Kidney epithelial cell (primary cell): ENCODE results near the gene ECHDC3. TPM values are rescaled to one million over a fixed set of nuclear protein-coding genes. Genes with fewer than 3 reads are reported as not detected.
A peak's percentile ranks its signal among the peaks of the same experiment; 100 is the strongest.

ENCODE experiments used
- DNase-seq: peaks from one replicate; pipeline ENCODE4 v3.0.0-alpha.2; 2010; ENCODE audit warnings: low read depth
- H3K27me3 ChIP-seq: 2 replicates; pipeline ENCODE4 v1.6.0; 2011; ENCODE audit warnings: low read length; ENCODE audit not compliant: control insufficient read depth, insufficient read depth
- H3K36me3 ChIP-seq: 2 replicates; pipeline ENCODE4 v1.5.1; 2011; ENCODE audit warnings: low read length; ENCODE audit not compliant: control insufficient read depth, insufficient read depth
- H3K4me3 ChIP-seq: 2 replicates; pipeline ENCODE4 v1.5.1; 2011; ENCODE audit warnings: low read depth, mild to moderate bottlenecking, control low read depth, low read length
- total RNA-seq: library from RNA; depleted of rRNA; stranded (reverse); fragments of >200 nt; gene quantifications from 2 replicates; pipeline ENCODE4 v1.2.3, GENCODE V29; 2015
- TF ChIP-seq, protein P1 (sequence below): IDR thresholded peaks from 2 replicates; pipeline ENCODE4 v1.5.1; 2011; ENCODE audit warnings: mild to moderate bottlenecking, moderate library complexity, low read length, control low read depth, inconsistent platforms; ENCODE audit not compliant: insufficient read depth, poor library complexity, severe bottlenecking

ECHDC3 gene
- total RNA-seq, 1 donor from 2014 or later: 35.1 TPM

DNA sequence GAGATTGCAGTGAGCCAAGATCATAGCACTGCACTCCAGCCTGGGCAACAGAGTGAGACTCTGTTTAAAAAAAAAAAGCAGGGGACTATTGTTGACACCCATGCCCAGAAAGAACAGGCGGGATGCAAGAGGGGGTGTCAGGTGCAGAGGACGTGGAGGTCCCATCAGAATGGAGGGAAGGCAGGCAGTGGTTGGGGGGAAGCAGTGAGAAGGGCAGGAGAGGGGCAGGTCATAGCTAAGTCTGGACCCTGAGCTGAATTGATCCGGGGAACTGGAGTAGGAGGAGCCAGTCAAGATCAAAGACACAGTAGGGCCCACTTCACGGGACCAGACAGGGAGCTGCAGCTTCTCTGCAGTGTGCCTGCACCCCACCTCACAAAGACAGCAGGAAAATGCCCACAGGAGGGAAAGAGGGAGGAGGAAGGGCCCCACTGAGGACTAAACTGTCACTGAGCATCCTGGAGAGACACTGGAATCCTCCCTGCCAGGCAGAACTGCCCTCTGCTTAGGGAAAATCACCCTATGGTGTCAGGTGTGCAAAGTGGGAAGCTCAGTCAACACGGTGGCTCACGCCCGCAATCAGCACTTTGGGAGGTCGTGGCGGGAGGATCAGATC, 27.3 kb upstream of the ECHDC3 start:
- no peak for DNase-seq
- H3K27me3 ChIP-seq: no peaks in the 10 kb centered on the region
- no peak overlapping the region for H3K4me3 ChIP-seq
- no peaks in the 10 kb centered on the region for H3K36me3 ChIP-seq
- TF ChIP-seq, protein P1, sequence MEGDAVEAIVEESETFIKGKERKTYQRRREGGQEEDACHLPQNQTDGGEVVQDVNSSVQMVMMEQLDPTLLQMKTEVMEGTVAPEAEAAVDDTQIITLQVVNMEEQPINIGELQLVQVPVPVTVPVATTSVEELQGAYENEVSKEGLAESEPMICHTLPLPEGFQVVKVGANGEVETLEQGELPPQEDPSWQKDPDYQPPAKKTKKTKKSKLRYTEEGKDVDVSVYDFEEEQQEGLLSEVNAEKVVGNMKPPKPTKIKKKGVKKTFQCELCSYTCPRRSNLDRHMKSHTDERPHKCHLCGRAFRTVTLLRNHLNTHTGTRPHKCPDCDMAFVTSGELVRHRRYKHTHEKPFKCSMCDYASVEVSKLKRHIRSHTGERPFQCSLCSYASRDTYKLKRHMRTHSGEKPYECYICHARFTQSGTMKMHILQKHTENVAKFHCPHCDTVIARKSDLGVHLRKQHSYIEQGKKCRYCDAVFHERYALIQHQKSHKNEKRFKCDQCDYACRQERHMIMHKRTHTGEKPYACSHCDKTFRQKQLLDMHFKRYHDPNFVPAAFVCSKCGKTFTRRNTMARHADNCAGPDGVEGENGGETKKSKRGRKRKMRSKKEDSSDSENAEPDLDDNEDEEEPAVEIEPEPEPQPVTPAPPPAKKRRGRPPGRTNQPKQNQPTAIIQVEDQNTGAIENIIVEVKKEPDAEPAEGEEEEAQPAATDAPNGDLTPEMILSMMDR: no peak

DNA sequence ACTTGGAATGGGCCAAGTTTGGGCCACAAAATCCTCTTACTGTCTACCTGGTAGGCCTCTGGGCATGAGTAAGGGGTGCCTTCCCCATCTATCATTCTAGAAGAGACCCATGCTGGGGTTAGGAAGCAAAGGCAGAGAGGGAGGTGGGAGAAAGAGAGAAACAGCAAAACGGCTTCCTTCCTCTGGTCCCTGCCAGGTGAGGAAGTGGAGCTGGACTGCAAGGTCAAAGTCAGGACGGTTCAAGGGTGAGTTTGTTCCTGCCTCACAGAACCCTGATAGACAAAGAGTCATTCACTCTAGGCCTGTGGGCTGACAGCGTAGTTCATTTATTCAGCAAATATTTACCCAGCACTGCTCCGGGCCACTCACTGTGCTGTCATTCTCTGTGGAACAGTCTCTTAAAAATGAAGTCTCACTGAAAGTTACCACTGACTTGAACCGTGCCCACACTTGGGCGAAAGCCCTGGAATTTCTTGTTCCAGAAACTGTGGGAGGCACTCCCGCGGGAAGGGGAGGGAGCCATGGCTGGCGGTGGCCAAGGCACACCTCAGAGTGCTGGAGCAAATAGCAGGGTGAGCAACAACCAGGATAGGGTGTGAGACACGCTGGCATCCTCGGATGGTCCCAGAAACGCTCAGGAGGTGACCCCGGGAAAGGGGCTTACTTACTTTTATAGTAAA, 26.2 kb upstream of the ECHDC3 start:
- Histone ChIP-seq H3K27me3 (no peaks in the 10 kb centered on the region), H3K36me3 (no peaks in the 10 kb centered on the region), H3K4me3 (no peak overlapping the region)
- no peak for DNase-seq
- TF ChIP-seq, protein P1: no peak

DNA sequence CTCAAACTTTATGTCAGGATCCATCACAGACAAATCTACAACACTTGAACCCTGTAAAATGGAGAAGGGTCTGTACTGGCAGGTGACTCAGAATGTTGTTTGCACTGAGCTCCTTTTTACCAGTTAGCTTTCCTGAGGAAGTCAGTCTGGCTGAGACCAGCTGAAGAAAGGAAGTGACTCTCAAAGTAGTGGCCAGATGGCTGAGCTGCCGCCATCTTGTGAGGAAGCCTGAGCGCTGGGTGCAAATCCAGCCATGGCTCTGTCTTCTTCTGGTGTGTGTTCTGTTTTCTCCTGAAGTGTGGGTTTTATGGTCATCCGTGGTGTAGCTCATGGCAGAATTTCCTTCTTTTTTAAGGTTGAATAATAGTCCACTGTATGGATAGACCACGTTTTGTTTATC, 25.5 kb upstream of the ECHDC3 start:
- Histone ChIP-seq H3K4me3 (no peak overlapping the region), H3K36me3 (no peaks in the 10 kb centered on the region), H3K27me3 (no peaks in the 10 kb centered on the region)
- no peak for DNase-seq
- TF ChIP-seq, protein P1: no peak

DNA sequence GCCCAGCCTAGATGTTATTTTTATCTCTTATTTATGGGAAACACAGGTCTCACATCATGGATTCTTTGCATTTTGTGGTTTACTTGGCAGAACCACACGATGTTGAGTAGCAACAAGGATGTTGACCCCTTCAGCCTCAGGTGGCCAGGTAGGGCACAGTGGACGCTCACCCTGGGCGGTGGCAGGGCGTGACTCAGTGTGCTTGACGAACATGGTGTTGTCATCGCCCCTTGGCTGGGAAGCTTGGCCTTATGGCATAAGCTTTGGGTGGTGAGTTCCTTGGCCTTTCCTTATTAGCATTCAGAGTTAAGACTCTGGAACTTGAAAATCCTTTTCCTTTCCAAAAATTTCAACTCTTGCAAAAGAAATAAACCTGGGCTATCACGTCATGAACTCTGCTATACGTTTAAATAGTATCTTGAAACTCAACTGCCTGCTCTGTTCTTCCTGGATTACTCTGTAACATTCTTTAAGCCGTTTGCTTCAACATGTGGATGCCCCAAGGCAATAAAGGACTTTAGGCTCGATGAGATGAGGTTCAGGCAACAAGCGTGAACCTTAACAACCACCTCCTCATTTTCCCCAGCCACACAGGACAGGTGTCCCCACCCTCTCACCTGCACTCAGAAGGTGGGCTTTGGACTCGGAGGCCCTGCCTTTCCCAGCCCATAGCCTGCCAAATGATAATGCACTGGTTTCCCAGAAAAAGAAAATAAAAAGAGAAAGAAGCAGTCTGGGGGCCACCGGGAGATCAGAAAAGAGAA, 22.5 kb upstream of the ECHDC3 start:
- TF ChIP-seq, protein P1: no peak
- Histone ChIP-seq H3K27me3 (no peaks in the 10 kb centered on the region), H3K36me3 (no peaks in the 10 kb centered on the region), H3K4me3 (no peak overlapping the region)
- peak; percentile 18 for DNase-seq

DNA sequence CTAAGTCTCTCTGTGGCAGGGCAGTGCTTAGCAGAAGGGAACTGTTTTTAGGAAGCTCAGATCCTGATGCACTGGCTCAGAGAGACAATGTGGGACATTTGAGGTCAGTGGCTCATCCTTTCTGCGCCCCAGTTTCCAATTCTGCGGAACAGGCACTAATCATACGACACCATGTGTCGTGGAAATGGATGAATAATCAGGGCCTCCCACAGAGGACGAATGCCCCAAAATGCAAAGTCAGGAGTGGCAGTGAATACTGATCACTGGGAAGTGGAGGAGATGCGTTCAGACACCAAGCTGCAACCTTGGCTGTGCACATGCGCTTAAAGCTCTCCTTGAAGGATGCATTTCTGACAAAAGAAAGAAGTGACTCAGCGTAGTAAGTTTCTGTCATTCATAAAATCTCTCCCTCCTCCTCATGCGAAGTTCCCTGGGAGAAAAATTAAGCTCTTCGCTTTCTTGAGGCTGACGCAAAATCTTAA, 21.9 kb upstream of the ECHDC3 start:
- Histone ChIP-seq H3K4me3 (no peak overlapping the region), H3K36me3 (no peaks in the 10 kb centered on the region), H3K27me3 (no peaks in the 10 kb centered on the region)
- DNase-seq: no peak
- TF ChIP-seq, protein P1: no peak
